GM19043 (cell line): ENCODE measurements around the gene CARD19.
A peak's percentile ranks its signal among the peaks of the same experiment; 100 is the strongest.
"Not testable (repeated sequence)": the region's sequence is repeated elsewhere in the genome, so short reads cannot be mapped to it uniquely, and the experiment has no call there.

Experiments
- ATAC-seq: cut with Tn5 transposase; IDR thresholded peaks from one replicate; pipeline ENCODE4 v1.9.1; 2021; ENCODE audit warnings: low read depth; ENCODE audit not compliant: unreplicated experiment

The CARD19 gene

DNA sequence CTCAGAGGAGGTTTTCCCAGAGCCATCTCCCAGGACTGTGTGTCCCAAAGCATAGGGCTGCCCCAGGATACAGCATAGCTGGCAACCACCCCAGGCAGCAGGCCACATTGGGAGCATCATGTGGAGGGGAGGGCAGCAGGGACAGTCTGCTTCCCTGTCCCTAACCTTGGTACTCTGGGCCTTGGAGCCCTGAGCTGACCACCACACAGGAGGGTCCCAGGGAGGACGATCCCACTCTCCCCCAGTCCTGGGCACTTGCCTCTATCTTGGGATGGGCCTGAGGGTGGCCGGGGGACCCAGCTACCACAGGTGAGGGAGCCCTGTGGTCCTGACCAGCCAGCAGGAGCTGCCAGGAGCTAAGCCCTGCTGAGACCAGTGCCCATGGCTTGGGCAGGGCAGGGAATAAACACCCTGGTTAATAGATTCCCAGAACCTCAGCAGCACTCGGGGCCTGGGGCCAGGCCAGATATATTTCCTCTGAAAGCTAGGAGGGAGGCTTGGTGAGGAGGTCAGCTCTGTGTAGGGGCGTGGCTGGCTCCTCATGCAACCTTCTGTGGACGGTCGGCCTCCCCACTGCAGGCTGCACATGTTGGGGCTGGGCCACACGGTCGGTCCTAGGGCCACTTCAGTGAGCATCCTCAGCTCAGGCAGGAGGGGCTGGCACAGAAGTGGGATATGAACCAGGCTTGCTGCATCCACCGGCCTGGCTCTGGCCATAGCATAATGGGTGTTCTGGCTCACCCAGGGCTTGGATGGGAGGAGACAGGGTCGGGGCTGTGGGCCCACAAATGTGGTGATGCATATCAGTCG lies 33.9 kb downstream of the CARD19 start:
- ATAC-seq: no peak

DNA sequence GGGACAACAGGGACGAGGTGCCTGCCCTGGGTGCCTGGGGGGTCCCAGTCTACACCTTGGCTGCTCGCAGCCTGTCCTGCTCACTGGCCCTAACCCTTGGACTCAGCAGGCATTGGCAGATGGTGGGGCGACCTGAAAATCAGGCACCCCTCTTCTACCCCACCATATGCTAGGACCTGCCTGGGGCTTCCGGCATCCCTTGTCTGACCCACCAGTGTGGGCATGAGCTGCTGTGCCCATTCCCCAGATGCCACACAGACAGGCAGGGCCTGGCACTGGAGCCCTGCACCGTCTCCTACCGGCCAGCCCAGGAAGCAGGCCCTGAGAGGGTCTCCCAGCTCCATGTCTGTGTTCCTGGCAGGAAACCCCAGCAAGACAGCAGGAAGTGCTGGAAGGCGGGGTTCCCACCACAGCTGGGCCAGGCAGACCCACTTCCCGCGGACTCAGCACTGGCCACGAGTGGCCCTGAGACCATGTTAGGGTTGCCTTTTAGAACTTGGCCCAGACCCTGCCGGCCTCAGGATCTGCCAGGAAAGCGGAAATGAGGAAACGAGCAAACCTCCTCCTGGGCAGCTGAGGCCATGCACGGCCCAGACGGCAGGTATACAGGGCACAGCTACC lies 35.0 kb downstream of the CARD19 start:
- ATAC-seq: no peak

DNA sequence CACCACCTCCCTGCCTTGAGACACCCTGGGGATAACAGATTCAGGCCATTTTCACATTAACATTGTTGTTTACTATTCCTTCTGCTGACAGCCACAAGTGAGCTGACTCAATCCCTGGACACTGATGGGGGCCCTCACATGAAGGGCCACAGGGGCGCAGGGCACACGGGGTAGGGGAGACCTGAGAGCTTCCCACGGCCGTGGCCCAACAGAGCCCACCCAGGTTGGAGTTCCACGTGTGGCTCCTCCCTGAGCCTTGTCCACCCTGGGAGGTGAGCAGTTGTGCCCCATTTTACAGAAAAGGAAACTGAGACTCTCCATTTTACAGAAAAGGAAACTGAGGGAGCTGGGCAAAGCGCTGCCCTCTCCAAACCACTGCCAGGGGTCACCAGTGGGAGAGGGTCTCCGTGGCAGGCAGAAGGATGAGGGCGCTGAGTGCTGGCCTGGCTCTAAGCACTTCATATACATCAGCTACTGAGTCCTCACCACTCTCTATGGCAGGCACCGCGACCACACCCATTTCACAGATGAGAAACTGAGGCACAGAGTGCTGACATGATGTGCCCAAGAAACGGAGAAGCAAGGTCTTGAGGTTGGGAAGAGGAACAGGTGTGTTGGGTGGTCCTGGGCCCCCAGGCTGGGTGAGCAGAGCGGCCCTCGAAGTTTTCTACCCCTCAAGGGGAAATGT lies 35.7 kb downstream of the CARD19 start:
- no peak for ATAC-seq

DNA sequence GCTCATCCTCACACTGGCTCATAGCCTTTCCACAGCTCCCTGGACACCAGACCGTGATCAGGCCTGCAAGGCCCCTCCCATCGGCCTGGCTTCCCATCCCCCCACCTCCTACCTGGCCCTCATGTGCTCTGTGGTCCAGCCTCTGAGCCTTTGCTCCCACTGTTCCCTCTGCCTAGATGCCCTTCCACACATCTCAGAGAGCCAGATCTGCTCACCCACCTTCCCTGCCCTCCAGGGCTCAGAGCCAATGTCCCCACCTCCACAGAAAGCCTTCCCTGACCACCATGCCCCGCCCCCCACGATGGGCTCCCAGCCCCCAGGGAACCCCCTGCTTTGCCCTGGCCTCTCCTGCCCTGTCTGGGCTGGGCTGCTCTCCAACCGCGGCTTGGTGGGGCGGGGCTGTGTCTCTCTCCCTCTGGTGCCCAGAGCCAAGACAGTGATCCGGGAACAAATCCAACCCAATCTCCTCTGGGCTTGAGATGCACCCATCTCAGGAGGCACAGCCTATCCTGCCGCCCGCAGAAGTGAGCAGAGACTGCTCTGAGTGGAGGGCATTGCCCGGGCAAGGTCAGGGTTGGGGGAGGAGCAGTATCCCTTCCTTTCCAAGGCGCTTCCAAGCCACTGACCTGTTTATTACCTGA lies 36.4 kb downstream of the CARD19 start:
- ATAC-seq: no peak

DNA sequence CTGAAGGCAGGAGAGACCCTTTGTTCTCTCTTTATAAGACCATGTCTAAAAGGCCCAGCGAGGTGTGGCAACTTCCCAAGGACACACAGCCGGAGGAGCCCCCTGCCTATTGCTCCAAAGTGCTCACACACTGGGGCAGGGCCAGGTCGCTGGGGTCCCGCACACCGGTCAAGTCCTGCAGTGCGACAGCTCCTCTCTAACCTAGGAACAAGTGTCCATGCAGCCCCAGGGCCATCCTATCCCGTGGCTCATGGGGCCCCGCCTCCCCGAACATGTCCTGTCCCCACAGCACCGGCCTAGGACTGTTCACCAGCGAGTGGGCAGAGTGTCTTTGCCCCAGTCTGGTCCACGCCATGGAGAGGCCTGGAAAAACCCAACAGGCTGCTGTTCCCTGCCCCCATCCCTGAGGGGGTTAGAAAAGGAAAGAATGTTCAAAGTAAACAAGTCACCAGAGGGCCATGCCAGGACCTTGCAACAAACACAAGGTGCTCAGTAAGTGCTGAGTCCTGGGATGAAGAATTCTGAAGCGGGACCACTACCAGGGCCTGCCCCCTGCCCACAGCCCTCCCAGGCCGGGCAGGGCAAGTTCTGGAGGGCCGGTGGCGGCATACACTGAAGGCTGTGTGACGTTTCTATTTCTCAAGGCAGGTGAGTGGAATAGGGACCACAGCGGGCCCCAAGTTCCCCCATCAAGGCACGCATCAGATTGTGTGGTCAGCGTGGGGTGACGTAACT lies 37.1 kb downstream of the CARD19 start:
- ATAC-seq: peak; percentile 37

DNA sequence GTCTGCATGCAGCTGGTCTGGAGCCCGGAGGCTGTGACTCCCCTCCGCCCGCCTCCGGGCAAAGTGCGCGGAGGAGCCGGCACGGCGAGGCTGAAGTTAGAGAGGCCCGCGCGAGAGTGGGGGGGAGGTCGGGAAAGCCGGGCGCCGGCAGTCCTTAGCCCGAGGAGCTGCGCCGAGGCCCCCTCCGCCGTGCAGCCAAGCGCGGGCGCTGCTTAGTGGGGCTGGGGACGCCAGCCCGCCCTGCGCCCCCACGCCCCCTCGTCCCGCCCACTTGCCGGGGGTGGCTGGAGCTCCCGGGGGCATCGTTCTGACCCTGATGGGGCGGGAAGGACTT lies 37.6 kb downstream of the CARD19 start:
- ATAC-seq: no peak

DNA sequence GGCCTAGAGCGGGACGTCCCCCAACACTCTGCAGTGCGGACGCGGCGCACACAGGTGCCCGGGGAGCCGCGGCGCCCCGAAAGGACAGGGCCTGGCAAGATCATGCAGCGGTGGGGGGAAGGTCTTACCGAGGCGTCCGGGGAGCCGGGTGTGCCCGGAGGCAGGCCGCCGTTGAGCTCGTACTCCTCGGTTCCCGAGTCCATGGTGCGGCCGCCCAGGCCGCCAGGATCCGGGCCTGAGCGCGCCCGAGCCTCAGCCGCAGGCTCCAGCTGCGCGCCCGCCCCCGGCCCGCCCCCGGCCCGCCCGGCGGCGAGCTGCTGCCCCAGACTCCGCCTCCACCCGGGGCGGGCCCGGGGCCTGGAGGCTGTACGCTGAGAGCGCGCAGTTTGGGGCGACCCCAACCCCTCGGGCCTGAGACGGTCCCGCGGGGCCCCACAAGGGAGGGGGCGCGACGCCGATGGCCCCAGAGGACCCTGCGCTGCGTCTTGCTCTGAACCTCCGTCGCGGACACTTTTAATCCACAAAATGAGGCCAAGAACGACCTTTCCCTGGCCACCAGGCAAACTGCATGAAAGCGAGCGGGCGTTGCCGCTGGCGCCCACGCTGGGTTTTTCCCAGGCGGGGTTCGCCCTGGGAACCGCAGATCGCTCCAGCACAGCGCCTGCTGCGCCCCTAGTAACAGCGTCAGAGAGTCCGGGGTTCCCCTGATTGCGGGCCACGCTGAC lies 38.2 kb downstream of the CARD19 start, which contains the start of gene NINJ1:
Gene NINJ1 (minus strand): TSS at position 237 of the 725 bp plus-strand sequence. CDS start 34 bp downstream, at position 203.
- peak; percentile 80 for ATAC-seq

DNA sequence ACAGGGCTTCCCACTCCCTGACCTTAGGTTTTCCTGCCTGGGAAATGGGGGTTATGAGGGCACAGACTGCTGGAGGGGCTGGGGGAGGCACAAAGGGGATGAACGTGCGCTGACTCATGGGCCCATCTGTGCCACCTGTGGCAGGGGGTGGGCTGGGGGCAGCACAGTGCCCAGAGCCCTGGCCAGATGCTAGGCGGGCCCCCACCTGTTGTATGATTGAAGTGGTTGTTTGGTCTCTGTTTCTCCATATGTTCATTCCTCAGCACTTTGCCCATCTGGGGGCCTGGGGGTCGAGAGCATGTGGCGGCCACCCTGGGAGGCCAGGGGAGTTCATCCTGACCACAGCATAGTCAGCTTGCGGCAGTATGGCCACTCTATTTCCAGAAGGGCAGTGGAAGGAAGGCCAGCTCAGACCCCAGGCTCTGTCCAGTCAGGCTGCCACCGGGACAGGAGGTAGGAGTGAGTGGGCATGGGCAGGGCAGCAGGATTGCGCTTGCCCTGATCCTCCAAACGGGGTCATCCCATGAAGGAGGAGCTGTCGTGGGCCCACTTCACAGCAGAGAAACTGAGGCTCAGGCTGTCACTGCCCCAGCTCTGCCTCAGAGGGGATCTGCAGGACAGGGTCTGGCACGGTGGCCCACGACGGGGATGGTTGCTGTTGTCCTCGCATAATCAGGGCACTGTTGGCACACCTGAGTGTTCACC lies 38.9 kb downstream of the CARD19 start:
- no peak for ATAC-seq

DNA sequence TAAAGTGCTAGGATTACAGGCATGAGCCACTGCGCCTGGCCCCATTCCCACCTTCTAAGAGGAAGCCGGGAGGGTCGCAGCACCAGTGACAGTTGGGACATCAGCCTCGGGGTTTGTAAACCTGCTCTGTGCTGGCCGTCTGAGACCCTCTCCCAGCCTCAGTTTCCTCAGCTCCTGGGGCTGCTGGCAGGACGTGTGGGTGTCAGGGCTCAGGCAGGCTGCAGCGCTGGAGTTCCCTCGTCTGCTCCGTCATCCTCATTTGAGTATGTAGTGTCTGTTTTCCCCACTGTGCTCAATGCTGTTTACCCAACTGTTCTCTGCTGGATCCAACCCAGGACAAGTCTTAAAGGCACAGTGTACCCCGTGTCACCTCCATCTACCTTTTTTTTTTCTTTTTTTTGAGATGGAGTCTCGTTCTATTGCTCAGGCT lies 40.0 kb downstream of the CARD19 start:
- ATAC-seq: no peak

DNA sequence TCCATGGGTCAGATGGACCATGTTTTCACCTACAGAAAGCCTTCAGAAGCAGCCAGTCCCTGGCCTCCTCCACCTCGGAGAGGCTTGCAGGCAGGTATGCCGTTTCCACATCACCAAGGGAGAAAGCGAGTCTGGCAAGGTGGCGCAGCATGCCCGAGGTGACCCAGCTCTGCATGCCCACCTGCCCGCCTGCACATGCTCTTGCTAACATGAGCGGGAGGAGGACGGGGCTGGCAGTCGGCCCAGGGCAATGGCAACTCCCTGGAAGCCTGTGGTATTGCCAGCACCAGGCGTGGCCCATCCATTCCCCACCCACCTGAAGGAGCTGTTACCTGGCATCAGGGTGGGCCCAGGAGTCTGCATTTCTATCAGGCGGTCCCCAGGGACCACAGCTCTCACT lies 41.3 kb downstream of the CARD19 start:
- ATAC-seq: no peak

DNA sequence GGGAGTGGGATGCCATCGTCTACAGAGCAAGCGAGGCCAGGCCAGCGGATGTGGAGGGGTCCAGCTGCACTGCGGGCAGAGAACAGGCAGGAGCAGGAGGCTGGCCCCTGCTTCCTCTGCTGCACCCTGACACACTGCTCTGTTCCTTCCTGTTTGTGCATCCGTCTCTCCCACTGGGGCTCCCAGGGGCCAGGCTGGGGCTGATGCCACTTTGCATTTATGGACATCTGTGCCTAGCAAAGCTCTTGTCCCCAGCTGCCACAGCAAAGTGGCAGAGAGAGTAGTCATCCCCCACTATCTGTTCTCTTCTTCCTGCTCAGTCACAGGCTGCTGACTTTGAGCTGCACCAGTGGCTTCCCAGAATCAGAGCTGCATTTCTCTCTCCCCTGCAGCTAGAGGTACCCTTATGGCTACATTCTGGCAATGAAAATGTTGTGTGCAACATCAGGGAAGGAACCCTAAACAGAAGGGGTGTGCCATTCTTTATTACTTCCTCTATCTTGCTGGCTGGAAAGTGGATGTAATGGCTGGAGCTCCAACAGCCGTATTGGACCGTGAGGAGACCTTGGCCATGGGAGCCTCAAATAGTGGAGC lies 42.3 kb downstream of the CARD19 start:
- no peak for ATAC-seq

DNA sequence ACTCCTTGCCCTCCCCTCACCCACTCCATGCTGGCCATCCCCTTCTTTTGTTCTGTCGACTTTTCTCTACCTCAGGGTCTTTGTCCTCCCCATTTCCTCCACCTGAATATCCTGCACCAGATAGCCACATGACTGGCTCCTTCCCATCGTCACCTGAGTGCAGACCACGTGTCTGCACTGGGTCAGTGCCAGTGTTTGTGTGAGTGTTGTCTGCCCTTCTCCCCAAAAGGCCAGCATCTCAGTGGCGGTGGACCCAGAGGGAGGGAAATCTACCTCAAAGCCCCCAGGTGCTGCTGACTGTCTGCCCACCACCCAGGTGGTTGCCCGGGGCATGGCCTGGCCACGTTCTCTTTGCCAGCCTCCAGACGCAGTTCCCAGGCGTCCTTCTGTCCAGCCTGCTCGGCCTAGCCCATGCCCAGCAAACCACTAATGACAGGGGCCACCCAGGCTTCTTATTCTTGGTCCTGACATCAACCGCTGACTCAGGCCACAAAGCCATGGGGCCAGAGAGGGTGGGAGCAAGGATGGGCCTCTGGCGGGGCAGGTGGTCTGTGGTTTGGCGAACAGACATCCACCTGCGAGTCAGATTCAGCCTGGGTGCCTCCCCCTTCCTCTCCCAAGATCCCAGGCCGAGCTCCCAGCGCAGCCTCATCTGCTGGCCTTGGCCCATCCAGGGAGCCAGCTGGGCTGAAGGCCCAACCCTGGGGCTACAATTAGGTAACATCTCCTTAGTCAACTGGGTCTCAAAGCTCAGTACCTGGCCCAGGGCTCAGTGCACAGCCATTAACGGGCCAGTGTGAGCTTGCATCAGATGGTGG lies 43.6 kb downstream of the CARD19 start:
- ATAC-seq: no peak

DNA sequence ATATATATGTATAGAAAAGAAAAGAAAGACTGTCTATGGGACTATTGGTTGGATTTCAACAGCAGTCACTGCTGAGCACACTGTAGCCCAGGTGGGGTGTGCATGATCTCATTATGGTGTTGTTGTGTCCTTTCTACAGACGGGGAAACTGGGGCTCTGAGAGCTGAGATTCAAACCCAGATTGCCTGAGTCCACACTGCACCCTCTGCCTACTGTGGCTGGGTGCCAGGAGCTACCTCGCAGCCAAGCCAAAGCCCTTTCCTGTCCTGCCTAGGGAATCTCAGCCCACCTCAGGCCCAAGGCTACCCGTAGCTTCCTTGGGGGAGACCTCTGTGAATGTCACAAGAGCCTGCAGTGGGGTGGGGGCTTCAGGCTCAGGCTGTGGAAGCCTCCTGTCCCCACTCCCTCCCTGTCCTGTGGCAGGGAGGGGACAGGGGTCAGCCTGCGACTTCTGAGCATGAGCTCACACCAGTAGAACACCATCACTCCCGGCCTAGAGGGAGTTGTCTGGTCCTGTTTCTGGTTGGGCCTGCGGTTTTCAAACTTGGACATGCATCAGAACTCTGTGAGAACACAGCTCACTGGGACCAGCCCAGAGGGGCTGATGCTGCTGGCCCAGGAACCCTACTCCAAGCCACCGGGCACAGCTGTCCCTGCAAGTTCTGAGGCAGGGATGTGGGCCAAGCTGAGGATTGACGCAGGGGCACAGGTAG lies 45.9 kb downstream of the CARD19 start:
- no peak for ATAC-seq

DNA sequence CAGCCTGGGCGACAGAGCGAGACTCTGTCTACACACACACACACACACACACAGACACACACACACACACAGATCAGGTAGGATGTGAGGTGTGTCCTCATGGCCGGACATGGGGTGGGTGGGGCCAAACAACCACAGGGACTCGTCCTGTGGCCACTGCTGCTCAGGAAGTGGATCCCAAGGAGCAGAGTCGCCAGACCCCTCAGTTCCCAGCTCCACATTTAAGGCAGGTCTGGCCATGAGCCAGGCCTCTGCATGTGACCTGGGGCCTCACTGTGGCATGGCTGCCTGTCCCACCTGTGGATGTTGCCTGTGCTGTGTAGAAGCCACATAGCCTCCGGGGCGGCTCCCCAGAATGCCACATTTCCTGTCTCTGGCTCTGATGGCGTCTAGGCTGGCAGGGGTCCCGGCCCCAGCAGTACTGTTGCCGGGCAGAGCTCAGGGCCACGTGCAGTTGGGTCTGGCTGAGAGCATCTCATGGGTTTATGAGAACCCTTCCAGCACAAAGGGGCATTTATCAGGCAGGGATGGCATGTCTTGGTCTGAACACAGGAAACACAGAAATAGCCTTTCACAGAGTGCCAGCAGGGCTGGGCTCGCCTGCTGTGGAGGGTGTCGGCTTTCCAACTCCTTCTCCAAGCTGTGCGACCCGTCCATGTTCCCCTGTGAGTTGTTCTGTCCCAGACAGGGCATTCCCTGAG lies 48.0 kb downstream of the CARD19 start:
- no peak for ATAC-seq

DNA sequence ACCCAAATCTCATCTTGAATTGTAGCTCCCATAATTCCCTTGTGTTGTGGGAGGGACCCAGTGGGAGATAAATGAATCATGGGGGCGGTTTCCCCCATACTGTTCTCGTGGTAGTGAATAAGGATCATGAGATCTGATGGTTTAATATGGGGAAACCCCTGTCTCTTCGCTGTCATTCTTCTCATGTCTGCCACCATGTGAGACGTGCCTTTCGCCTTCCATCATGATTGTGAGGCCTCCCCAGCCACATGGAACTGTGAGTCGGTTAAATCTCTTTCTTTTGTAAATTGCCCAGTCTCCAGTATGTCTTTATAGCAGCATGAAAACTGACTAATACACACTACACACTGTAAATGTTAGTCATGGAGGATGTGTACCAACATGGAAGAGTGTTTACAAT lies 50.7 kb downstream of the CARD19 start:
- ATAC-seq: not testable (repeated sequence)

DNA sequence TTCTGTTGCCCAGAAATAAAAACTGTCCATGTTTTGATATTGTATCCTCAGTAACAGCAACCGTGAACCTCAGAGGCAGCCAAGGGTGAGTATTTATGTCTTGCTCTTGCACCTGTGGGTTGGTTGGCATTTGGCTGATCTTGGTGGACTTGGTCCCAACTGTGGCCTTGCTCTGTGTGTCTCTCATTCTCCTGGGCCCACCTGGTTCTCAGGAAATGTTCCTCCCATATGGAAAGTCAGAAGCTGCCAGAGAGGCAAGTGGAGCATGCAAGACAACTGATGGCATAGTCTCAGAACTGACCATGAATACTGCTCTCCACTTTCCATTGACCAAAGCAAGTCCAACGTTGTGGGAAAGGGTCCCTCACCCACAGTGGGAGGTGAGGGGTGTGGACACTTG lies 51.6 kb downstream of the CARD19 start:
- no peak for ATAC-seq

DNA sequence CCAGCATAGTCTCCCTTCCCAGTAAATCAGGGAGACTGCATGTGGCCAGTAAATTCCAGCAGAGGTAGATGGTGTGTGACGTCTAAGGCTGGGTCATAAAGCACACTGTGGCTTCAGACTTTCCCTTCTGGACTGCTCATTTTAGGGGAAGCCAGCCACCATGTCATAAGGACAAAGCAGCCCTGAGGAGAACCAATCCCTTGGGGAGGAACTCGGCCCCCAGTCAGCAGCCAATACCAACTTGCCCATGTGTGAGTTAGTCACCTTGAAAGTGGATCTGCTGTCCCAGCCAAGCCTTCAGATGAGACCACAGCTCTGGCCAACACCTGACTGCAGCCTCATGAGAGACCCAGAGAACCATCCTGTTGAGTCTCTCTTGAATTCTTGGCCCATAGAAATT lies 52.7 kb downstream of the CARD19 start:
- no peak for ATAC-seq
